IMR-90 (cell line): ENCODE data around the gene KCNMB1. TPM values are rescaled to one million over a fixed set of nuclear protein-coding genes. Genes with fewer than 3 reads are reported as not detected.

Experiments
- ATAC-seq: fragments of 200-7000 bp; cut with Tn5 transposase; 2 replicates; pipeline ENCODE4 v1.9.1; 2020; ENCODE audit warnings: low read depth, mild to moderate bottlenecking, moderate library complexity
- BruUV-seq: library from RNA; stranded (reverse); fragments of 400-500 nt; replicated peaks from 2 replicates; lab custom pipeline; 2021; lab: Mats Ljungman, UMichigan
- CTCF ChIA-PET: fragments of 300-600 bp; formaldehyde crosslinking; extraction: SDS; loops from one replicate; lab custom pipeline; 2021; ENCODE audit warnings: antibody characterized with exemption; lab: Yijun Ruan, JAX
- POLR2A ChIA-PET: fragments of 300-600 bp; sonication (Branson Sonifier 250); formaldehyde crosslinking; loops from one replicate; lab custom pipeline; 2022; ENCODE audit warnings: antibody characterized with exemption; ENCODE audit not compliant: unreplicated experiment; lab: Charles Lee
- DNase-seq: peaks from one replicate; pipeline ENCODE4 v3.0.0; 2013
- H2AFZ ChIP-seq: replicated peaks from 2 replicates; pipeline ENCODE3; 2013; ENCODE audit warnings: low read length, mild to moderate bottlenecking; ENCODE audit not compliant: poor library complexity
- H2AK5ac ChIP-seq: 2 replicates; pipeline ENCODE4 v1.6.1; 2013; ENCODE audit warnings: low read depth, low read length, inconsistent platforms
- H2AK9ac ChIP-seq: replicated peaks from 2 replicates; pipeline ENCODE3; 2013; ENCODE audit warnings: mild to moderate bottlenecking, low read depth, low read length, moderate library complexity; ENCODE audit not compliant: poor library complexity
- H2BK120ac ChIP-seq: 2 replicates; pipeline ENCODE4 v1.6.1; 2013; ENCODE audit warnings: low read depth, low read length, inconsistent platforms
- H2BK15ac ChIP-seq: 3 replicates; pipeline ENCODE4 v1.6.1; 2013; ENCODE audit warnings: low read depth, low read length, inconsistent platforms
- H2BK20ac ChIP-seq: 2 replicates; pipeline ENCODE4 v1.6.1; 2013; ENCODE audit warnings: low read depth, mild to moderate bottlenecking, inconsistent platforms, low read length, moderate library complexity
- H2BK5ac ChIP-seq: 2 replicates; pipeline ENCODE4 v1.6.1; 2013; ENCODE audit warnings: mild to moderate bottlenecking, low read depth, low read length, inconsistent platforms; ENCODE audit not compliant: poor library complexity, severe bottlenecking
- H3K14ac ChIP-seq: replicated peaks from 2 replicates; pipeline ENCODE4 v1.6.1; 2013; ENCODE audit warnings: low read depth, low read length, inconsistent platforms
- H3K18ac ChIP-seq: 2 replicates; pipeline ENCODE4 v1.6.1; 2013; ENCODE audit warnings: low read depth, low read length, control low read depth
- H3K23ac ChIP-seq: 2 replicates; pipeline ENCODE4 v1.6.1; 2013; ENCODE audit warnings: low read depth, low read length, inconsistent platforms
- H3K27ac ChIP-seq: 2 replicates; pipeline ENCODE4 v1.5.1; 2013; ENCODE audit warnings: mild to moderate bottlenecking, control low read depth, low read length; ENCODE audit not compliant: insufficient read depth
- H3K27me3 ChIP-seq: 2 replicates; pipeline ENCODE4 v1.6.1; 2013; ENCODE audit warnings: low read length; ENCODE audit not compliant: control insufficient read depth, insufficient read depth
- H3K36me3 ChIP-seq: 2 replicates; pipeline ENCODE4 v1.6.1; 2013; ENCODE audit warnings: low read length, mixed read lengths; ENCODE audit not compliant: control insufficient read depth, insufficient read depth
- H3K4ac ChIP-seq: 2 replicates; pipeline ENCODE4 v1.6.1; 2013; ENCODE audit warnings: low read depth, low read length, inconsistent platforms
- H3K4me1 ChIP-seq: 2 replicates; pipeline ENCODE4 v1.6.1; 2013; ENCODE audit warnings: low read length, mixed read lengths; ENCODE audit not compliant: control insufficient read depth, insufficient read depth
- H3K4me2 ChIP-seq: 2 replicates; pipeline ENCODE4 v1.6.1; 2013; ENCODE audit warnings: low read depth, mild to moderate bottlenecking, control low read depth, low read length, moderate library complexity
- H3K4me3 ChIP-seq: 2 replicates; pipeline ENCODE4 v1.5.1; 2013; ENCODE audit warnings: low read depth, mild to moderate bottlenecking, control low read depth, low read length, moderate library complexity; ENCODE audit not compliant: insufficient read depth
- H3K56ac ChIP-seq: 2 replicates; pipeline ENCODE4 v1.6.1; 2013; ENCODE audit warnings: low read length, inconsistent platforms; ENCODE audit not compliant: insufficient read depth; ENCODE audit errors: extremely low read depth
- H3K79me1 ChIP-seq, 2 experiments: 2 replicates each; pipeline ENCODE4 v1.6.1; 2013; ENCODE audit warnings: low read length in 2 of 2, inconsistent platforms in 1 of 2, low read depth in 1 of 2
- H3K9ac ChIP-seq: 2 replicates; pipeline ENCODE4 v1.6.1; 2013; ENCODE audit warnings: low read depth, low read length, control low read depth
- H3K9me1 ChIP-seq: 2 replicates; pipeline ENCODE4 v1.6.1; 2013; ENCODE audit warnings: low read length, inconsistent platforms; ENCODE audit not compliant: insufficient read depth
- H3K9me3 ChIP-seq: 2 replicates; pipeline ENCODE4 v1.6.1; 2013; ENCODE audit warnings: low read length; ENCODE audit not compliant: control insufficient read depth, insufficient read depth
- H4K20me1 ChIP-seq: 2 replicates; pipeline ENCODE4 v1.6.1; 2013; ENCODE audit warnings: low read length, inconsistent platforms; ENCODE audit not compliant: insufficient read depth
- H4K5ac ChIP-seq: 2 replicates; pipeline ENCODE4 v1.6.1; 2013; ENCODE audit warnings: mild to moderate bottlenecking, low read depth, low read length, control low read depth
- H4K8ac ChIP-seq, 2 experiments: 2 replicates each; pipeline ENCODE4 v1.6.1; 2013; ENCODE audit warnings: low read depth in 2 of 2, low read length in 2 of 2, control low read depth in 1 of 2, inconsistent platforms in 1 of 2
- H4K91ac ChIP-seq: 2 replicates; pipeline ENCODE4 v1.6.1; 2013; ENCODE audit warnings: low read depth, low read length, inconsistent platforms; ENCODE audit not compliant: insufficient read depth
- MAFK ChIP-seq: IDR thresholded peaks from 2 replicates; pipeline ENCODE4 v1.6.1; 2012; ENCODE audit warnings: low read depth, low read length, improper control_type of control experiment
- MXI1 ChIP-seq: IDR thresholded peaks from 2 replicates; pipeline ENCODE4 v1.6.1; 2012; ENCODE audit warnings: low read depth, mild to moderate bottlenecking, low read length, moderate library complexity, borderline replicate concordance
- NFE2L2 ChIP-seq: fragments of 150-350 bp; IDR thresholded peaks from 2 replicates; pipeline ENCODE4 v1.6.1; 2016; ENCODE audit warnings: low read depth, mild to moderate bottlenecking, low read length
- POLR2A ChIP-seq: IDR thresholded peaks from 2 replicates; pipeline ENCODE4 v1.6.1; 2012; ENCODE audit warnings: mild to moderate bottlenecking, low read depth, low read length
- RAD21 ChIP-seq: IDR thresholded peaks from 2 replicates; pipeline ENCODE4 v1.6.1; 2012; ENCODE audit warnings: low read length, improper control_type of control experiment
- RFX5 ChIP-seq: IDR thresholded peaks from 2 replicates; pipeline ENCODE4 v1.8.0; 2012; ENCODE audit warnings: low read depth, mild to moderate bottlenecking, low read length, moderate library complexity
- WGBS, 2 experiments: methylation state at CpG; one replicate each; pipeline versions ENCODE4 v1.1.5 to v1.1.7; 2013; ENCODE audit warnings: missing lambda C conversion rate in 2 of 2; ENCODE audit not compliant: insufficient read length in 1 of 2; ENCODE audit errors: extremely low coverage in 2 of 2; 5-methylcytosine and 5-hydroxymethylcytosine counted together
- dilution Hi-C: fragments of 300-500 bp; cut with HindIII; formaldehyde crosslinking; loops from one replicate; pipeline ENCODE4 v1.14.3; 2018; ENCODE audit warnings: low sequenced_read_pairs; ENCODE audit not compliant: unreplicated experiment
- in situ Hi-C: fragments of 300-500 bp; cut with MboI; formaldehyde crosslinking; loops from 3 replicates; pipeline ENCODE4 v1.14.3; 2019; ENCODE audit warnings: low sequenced_read_pairs, inconsistent platforms, mixed read lengths
- intact Hi-C: fragments of 100-400 bp; cut with micrococcal nuclease; formaldehyde crosslinking; loops from 2 replicates; pipeline ENCODE4 v1.10.0; 2022
- polyA plus RNA-seq, 3 experiments: library from polyadenylated mRNA; depleted of rRNA; stranded (reverse); fragments of >200 nt; gene quantifications; 2 replicates each; pipeline ENCODE4 v1.2.3, GENCODE V29; 2012; ENCODE audit warnings: low replicate concordance in 1 of 3
- total RNA-seq: library from RNA; depleted of rRNA; stranded (reverse); fragments of >200 nt; gene quantifications from 2 replicates; pipeline ENCODE4 v1.2.3, GENCODE V29; 2012
- TF ChIP-seq, protein P1 (sequence below): fragments of 150-350 bp; IDR thresholded peaks from 2 replicates; pipeline ENCODE4 v1.6.1; 2017; ENCODE audit warnings: mild to moderate bottlenecking, antibody characterized with exemption, low read length, low read depth
- TF ChIP-seq, protein P2 (sequence below): conservative IDR thresholded peaks from 2 replicates; pipeline ENCODE4 v1.5.1; 2012; ENCODE audit warnings: mild to moderate bottlenecking, low read depth, low read length, improper control_type of control experiment

KCNMB1 gene
- total and polyA plus RNA-seq, 2 of the 4 experiments (the other 2 are of a cell fraction) = not detected

DNA sequence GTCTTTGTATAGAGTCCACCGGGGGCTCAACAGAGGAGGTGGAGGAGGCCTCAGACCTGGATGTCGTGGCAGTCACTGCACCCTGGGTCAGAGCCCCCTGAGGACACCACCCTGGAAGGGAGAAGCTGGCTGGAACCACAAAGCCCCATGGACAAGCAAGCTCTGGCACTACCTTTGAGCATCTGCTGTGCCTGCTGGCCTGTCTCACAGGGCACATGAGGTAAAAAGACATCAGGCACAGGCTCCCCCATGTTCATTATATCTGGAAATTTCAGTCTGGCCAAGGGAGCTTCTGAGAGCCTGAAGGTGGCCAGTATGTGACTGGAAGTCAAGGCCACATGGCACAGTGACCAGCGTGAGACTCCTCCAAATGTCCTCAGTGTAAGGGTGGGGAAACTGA, 22.9 kb downstream of the KCNMB1 start:
- H4K91ac ChIP-seq = no peak overlapping the region
- H3K56ac ChIP-seq = no peak overlapping the region
- in situ Hi-C loops = no loop called here
- H2AFZ ChIP-seq = peak overlapping the region; percentile 10
- H2AK5ac ChIP-seq = no peak overlapping the region
- no peak overlapping the region for H3K4me3 ChIP-seq
- no peaks in the 10 kb centered on the region for H3K9me1 ChIP-seq
- no peaks in the 10 kb centered on the region for H3K27me3 ChIP-seq
- no TSS peak for BruUV-seq
- H3K79me1 ChIP-seq = no peaks in the 10 kb centered on the region
- H4K5ac ChIP-seq = no peak overlapping the region
- no peak overlapping the region for H2BK5ac ChIP-seq
- intact Hi-C loops = no loop called here
- H3K4me2 ChIP-seq = no peak overlapping the region
- TF ChIP-seq RFX5 (no peak), MXI1 (no peak), POLR2A (no peak), MAFK (no peak), RAD21 (no peak), NFE2L2 (no peak)
- TF ChIP-seq, protein P1, sequence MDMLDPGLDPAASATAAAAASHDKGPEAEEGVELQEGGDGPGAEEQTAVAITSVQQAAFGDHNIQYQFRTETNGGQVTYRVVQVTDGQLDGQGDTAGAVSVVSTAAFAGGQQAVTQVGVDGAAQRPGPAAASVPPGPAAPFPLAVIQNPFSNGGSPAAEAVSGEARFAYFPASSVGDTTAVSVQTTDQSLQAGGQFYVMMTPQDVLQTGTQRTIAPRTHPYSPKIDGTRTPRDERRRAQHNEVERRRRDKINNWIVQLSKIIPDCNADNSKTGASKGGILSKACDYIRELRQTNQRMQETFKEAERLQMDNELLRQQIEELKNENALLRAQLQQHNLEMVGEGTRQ = no peak
- TF ChIP-seq, protein P2, sequence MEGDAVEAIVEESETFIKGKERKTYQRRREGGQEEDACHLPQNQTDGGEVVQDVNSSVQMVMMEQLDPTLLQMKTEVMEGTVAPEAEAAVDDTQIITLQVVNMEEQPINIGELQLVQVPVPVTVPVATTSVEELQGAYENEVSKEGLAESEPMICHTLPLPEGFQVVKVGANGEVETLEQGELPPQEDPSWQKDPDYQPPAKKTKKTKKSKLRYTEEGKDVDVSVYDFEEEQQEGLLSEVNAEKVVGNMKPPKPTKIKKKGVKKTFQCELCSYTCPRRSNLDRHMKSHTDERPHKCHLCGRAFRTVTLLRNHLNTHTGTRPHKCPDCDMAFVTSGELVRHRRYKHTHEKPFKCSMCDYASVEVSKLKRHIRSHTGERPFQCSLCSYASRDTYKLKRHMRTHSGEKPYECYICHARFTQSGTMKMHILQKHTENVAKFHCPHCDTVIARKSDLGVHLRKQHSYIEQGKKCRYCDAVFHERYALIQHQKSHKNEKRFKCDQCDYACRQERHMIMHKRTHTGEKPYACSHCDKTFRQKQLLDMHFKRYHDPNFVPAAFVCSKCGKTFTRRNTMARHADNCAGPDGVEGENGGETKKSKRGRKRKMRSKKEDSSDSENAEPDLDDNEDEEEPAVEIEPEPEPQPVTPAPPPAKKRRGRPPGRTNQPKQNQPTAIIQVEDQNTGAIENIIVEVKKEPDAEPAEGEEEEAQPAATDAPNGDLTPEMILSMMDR = no peak
- H3K9ac ChIP-seq = no peak overlapping the region
- H2BK120ac ChIP-seq = no peak overlapping the region
- no peaks in the 10 kb centered on the region for H4K20me1 ChIP-seq
- dilution Hi-C loops = no loop called here
- ChIA-PET CTCF (no interaction called here), POLR2A (no interaction called here)
- no peak overlapping the region for H3K23ac ChIP-seq
- H3K4me1 ChIP-seq = no peaks in the 10 kb centered on the region
- no peaks in the 10 kb centered on the region for H3K36me3 ChIP-seq
- H3K4ac ChIP-seq = no peak overlapping the region
- DNase-seq (no peak), ATAC-seq (no peak)
- no peak overlapping the region for H3K18ac ChIP-seq
- no peak overlapping the region for H2BK15ac ChIP-seq
- no peak overlapping the region for H3K14ac ChIP-seq
- no peak overlapping the region for H2BK20ac ChIP-seq
- no peaks in the 10 kb centered on the region for H3K9me3 ChIP-seq
- 42% methylated on average over 2 of the region's 3 CpGs; no CpG with 5 or more reads in 1 of the 2 experiments for WGBS, 2 experiments
- H3K27ac ChIP-seq = no peak overlapping the region
- no peak overlapping the region for H2AK9ac ChIP-seq
- no peak overlapping the region for H4K8ac ChIP-seq
